Hepatocyte (in vitro differentiated cells): ENCODE data around the gene GGCT. TPM values are rescaled to one million over a fixed set of nuclear protein-coding genes. Genes with fewer than 3 reads are reported as not detected.

Source experiments
- DNase-seq: peaks from one replicate; pipeline ENCODE4 v3.0.0-alpha.2; 2016; ENCODE audit warnings: low spot score
- H2AFZ ChIP-seq: fragments of 200-600 bp; sonication (generic); 2 replicates; pipeline ENCODE4 v1.6.0; 2016; ENCODE audit warnings: antibody characterized with exemption, mild to moderate bottlenecking
- H3K27ac ChIP-seq: fragments of 200-600 bp; sonication (generic); 2 replicates; pipeline ENCODE4 v1.5.1; 2016; ENCODE audit warnings: mild to moderate bottlenecking
- H3K27me3 ChIP-seq: fragments of 200-600 bp; sonication (generic); 2 replicates; pipeline ENCODE4 v1.6.1; 2016
- H3K36me3 ChIP-seq: fragments of 200-600 bp; sonication (generic); replicated peaks from 2 replicates; pipeline ENCODE4 v1.5.1; 2016; ENCODE audit warnings: low read depth; ENCODE audit not compliant: insufficient read depth
- H3K4me1 ChIP-seq: fragments of 200-600 bp; sonication (generic); 2 replicates; pipeline ENCODE4 v1.5.1; 2016; ENCODE audit warnings: mild to moderate bottlenecking, moderate library complexity; ENCODE audit not compliant: insufficient read depth
- H3K4me2 ChIP-seq: fragments of 200-600 bp; sonication (generic); 2 replicates; pipeline ENCODE4 v1.6.0; 2016
- H3K4me3 ChIP-seq: fragments of 200-600 bp; sonication (generic); 2 replicates; pipeline ENCODE4 v1.5.1; 2016; ENCODE audit warnings: mild to moderate bottlenecking
- H3K79me2 ChIP-seq: fragments of 200-600 bp; sonication (generic); 2 replicates; pipeline ENCODE4 v1.6.0; 2017; ENCODE audit warnings: mild to moderate bottlenecking
- H3K9me2 ChIP-seq: fragments of 200-600 bp; sonication (generic); replicated peaks from 2 replicates; pipeline ENCODE4 v1.6.0; 2017; ENCODE audit warnings: mild to moderate bottlenecking; ENCODE audit not compliant: insufficient read depth
- H3K9me3 ChIP-seq: fragments of 200-600 bp; sonication (generic); 2 replicates; pipeline ENCODE4 v1.5.1; 2016; ENCODE audit warnings: low read depth, mild to moderate bottlenecking
- H4K20me1 ChIP-seq: fragments of 200-600 bp; sonication (generic); 2 replicates; pipeline ENCODE4 v1.6.0; 2016; ENCODE audit warnings: mild to moderate bottlenecking; ENCODE audit not compliant: insufficient read depth, poor library complexity, severe bottlenecking
- EZH2 ChIP-seq: fragments of 200-600 bp; sonication (generic); IDR thresholded peaks from 2 replicates; pipeline ENCODE4 v1.6.1; 2016; ENCODE audit warnings: antibody characterized with exemption, mild to moderate bottlenecking, borderline replicate concordance
- EZH2phosphoT487 ChIP-seq: fragments of 200-600 bp; sonication (generic); IDR thresholded peaks from one replicate; pipeline ENCODE4 v1.6.1; 2018; ENCODE audit warnings: antibody characterized with exemption, mild to moderate bottlenecking, low read depth, moderate library complexity; ENCODE audit not compliant: unreplicated experiment, severe bottlenecking
- WGBS: methylation state at CpG from one replicate; pipeline ENCODE4 v1.1.6; 2016; ENCODE audit warnings: low lambda C conversion rate; ENCODE audit errors: missing lambda C conversion rate; 5-methylcytosine and 5-hydroxymethylcytosine counted together
- polyA plus RNA-seq: library from polyadenylated mRNA; unstranded; fragments of >200 nt; fragmentation: Nextera tagmentation; extraction: Ambion mirVana; gene quantifications from 2 replicates; pipeline ENCODE4 v1.2.1, GENCODE V29; 2016
- total RNA-seq: library from RNA; depleted of rRNA; stranded (reverse); fragments of >200 nt; gene quantifications from 2 replicates; pipeline ENCODE4 v1.2.3, GENCODE V29; 2014
- TF ChIP-seq, protein P1 (sequence below): fragments of 200-600 bp; sonication (generic); IDR thresholded peaks from 2 replicates; pipeline ENCODE4 v1.5.1; 2016; ENCODE audit warnings: antibody characterized with exemption, mild to moderate bottlenecking; ENCODE audit not compliant: poor library complexity

Gene GGCT
- total and polyA plus RNA-seq, 2 experiments from 2014 or later = 43.4 to 55.7 TPM

DNA sequence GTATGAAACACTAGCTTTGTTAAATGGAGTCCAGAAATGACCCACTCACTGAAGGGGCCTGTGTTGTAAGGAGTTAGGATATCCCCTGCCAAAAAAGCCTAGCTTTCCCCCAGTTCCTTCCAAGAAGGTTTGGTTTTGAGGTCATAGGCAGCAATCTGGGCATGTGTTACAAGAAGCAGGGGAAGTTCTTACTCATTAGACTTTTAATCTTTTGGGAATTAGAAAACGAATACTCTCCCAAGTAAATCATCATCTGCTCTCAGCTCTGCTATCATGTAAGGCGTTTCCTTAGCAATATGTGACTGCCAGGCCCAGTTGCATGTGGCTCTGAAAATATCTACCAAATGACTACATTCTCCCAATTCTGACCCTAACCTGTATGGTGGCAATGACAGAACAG is 29.7 kb downstream of the GGCT start:
- no peaks in the 10 kb centered on the region for H3K27me3 ChIP-seq
- H3K79me2 ChIP-seq = peaks cover 4% of the 10 kb centered on the region
- no peaks in the 10 kb centered on the region for H3K36me3 ChIP-seq
- DNase-seq = no peak
- peaks cover 61% of the 10 kb centered on the region for H3K4me1 ChIP-seq
- no peaks in the 10 kb centered on the region for H3K9me2 ChIP-seq
- no peaks in the 10 kb centered on the region for H3K9me3 ChIP-seq
- no peak overlapping the region for H3K4me3 ChIP-seq
- no peak for TF ChIP-seq EZH2
- TF ChIP-seq, protein P1, sequence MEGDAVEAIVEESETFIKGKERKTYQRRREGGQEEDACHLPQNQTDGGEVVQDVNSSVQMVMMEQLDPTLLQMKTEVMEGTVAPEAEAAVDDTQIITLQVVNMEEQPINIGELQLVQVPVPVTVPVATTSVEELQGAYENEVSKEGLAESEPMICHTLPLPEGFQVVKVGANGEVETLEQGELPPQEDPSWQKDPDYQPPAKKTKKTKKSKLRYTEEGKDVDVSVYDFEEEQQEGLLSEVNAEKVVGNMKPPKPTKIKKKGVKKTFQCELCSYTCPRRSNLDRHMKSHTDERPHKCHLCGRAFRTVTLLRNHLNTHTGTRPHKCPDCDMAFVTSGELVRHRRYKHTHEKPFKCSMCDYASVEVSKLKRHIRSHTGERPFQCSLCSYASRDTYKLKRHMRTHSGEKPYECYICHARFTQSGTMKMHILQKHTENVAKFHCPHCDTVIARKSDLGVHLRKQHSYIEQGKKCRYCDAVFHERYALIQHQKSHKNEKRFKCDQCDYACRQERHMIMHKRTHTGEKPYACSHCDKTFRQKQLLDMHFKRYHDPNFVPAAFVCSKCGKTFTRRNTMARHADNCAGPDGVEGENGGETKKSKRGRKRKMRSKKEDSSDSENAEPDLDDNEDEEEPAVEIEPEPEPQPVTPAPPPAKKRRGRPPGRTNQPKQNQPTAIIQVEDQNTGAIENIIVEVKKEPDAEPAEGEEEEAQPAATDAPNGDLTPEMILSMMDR = no peak
- TF ChIP-seq EZH2phosphoT487 = no peak
- 80% methylated on average over 2 of the region's 2 CpGs for WGBS
- no peaks in the 10 kb centered on the region for H4K20me1 ChIP-seq
- H3K27ac ChIP-seq = no peak overlapping the region
- no peak overlapping the region for H2AFZ ChIP-seq
- H3K4me2 ChIP-seq = no peak overlapping the region

DNA sequence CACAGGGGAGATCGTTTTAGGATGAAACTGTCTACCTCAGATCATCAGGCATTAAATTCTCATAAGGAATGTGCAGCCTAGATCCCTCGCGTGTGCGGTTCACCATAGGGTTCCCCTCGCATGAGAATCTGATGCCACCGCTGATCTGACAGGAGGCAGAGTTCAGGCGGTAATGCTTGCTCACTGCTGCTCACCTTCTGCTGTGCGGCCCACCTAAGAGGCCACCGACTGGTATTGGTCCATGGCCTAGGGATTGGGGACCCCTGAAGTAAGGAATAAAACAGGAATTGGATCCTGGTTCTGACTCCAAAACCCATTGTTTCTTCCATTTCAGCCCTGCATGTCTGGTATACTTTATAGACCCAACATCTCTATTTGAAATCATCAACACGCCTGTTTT is 30.1 kb downstream of the GGCT start:
- no peak overlapping the region for H3K27ac ChIP-seq
- no peak overlapping the region for H2AFZ ChIP-seq
- H3K27me3 ChIP-seq = no peaks in the 10 kb centered on the region
- H3K36me3 ChIP-seq = no peaks in the 10 kb centered on the region
- WGBS = 97% methylated on average over 10 of the region's 10 CpGs
- no peaks in the 10 kb centered on the region for H3K9me3 ChIP-seq
- peaks cover 4% of the 10 kb centered on the region for H3K79me2 ChIP-seq
- TF ChIP-seq, protein P1 = no peak
- peaks cover 65% of the 10 kb centered on the region for H3K4me1 ChIP-seq
- no peaks in the 10 kb centered on the region for H4K20me1 ChIP-seq
- H3K4me2 ChIP-seq = no peak overlapping the region
- no peaks in the 10 kb centered on the region for H3K9me2 ChIP-seq
- no peak overlapping the region for H3K4me3 ChIP-seq
- DNase-seq = no peak

DNA sequence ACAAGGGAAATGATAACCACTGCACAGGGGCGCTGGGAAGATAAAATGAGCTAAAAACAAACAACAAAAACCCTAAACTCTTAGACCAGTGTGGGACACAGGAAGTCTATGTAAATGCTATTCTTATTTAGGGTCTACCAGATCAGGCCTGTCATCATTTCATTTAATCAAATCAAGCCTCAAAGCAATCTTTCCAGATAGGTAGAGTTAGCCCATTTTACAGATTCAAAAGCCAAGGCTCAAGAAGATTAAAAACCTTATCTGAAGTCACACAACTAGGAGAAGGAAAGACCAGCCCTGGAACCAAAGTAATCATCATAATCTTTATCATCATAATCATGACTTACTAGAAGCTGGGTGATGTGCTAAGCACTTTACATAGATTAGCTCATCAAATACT is 30.7 kb downstream of the GGCT start:
- no peak overlapping the region for H3K4me2 ChIP-seq
- peaks cover 4% of the 10 kb centered on the region for H3K79me2 ChIP-seq
- H3K27ac ChIP-seq = no peak overlapping the region

More for the DNA sequence above, 30.7 kb downstream of the GGCT start:
- TF ChIP-seq EZH2phosphoT487 (no peak), EZH2 (no peak)
- TF ChIP-seq, protein P1 = no peak
- Histone ChIP-seq H4K20me1 (no peaks in the 10 kb centered on the region), H3K4me1 (peaks cover 67% of the 10 kb centered on the region), H3K27me3 (no peaks in the 10 kb centered on the region), H3K36me3 (no peaks in the 10 kb centered on the region), H3K9me2 (no peaks in the 10 kb centered on the region), H2AFZ (no peak overlapping the region), H3K4me3 (no peak overlapping the region), H3K9me3 (no peaks in the 10 kb centered on the region)
- DNase-seq = no peak
- WGBS = 76% methylated on average over 1 of the region's 1 CpG
